Ishikawa (cell line): ENCODE data around the gene BASP1.
A peak's percentile ranks its signal among the peaks of the same experiment; 100 is the strongest.

Source experiments
- CEBPB ChIP-seq: IDR thresholded peaks from 2 replicates; pipeline ENCODE4 v1.6.1; 2012
- EGR1 ChIP-seq: IDR thresholded peaks from 2 replicates; pipeline ENCODE4 v1.6.1; 2012
- MAX ChIP-seq: IDR thresholded peaks from 2 replicates; pipeline ENCODE4 v1.6.1; 2012
- RAD21 ChIP-seq: IDR thresholded peaks from 2 replicates; pipeline ENCODE4 v1.6.1; 2012; ENCODE audit warnings: low read depth
- REST ChIP-seq: IDR thresholded peaks from 2 replicates; pipeline ENCODE4 v1.6.1; 2012; ENCODE audit warnings: low read depth, mild to moderate bottlenecking
- TEAD4 ChIP-seq: IDR thresholded peaks from 2 replicates; pipeline ENCODE4 v1.6.1; 2012
- USF1 ChIP-seq: IDR thresholded peaks from 2 replicates; pipeline ENCODE4 v1.6.1; 2012
- YY1 ChIP-seq: IDR thresholded peaks from 2 replicates; pipeline ENCODE4 v1.6.1; 2012; ENCODE audit warnings: low read depth

GRCh38 chr5:17216176-17216973, 1.1 kb upstream of the BASP1 start:
- TF ChIP-seq EGR1 (no peak), REST (no peak), CEBPB (peak; percentile 15; the same call in 1 of the 2 replicates), MAX (peak; percentile 70), YY1 (0 out of 2 replicates have a peak, but pooled peaks have one; percentile 30), TEAD4 (no peak), USF1 (peak; percentile 8; the same call in 1 of the 2 replicates), RAD21 (peak; percentile 92)
